HG02623 (cell line): Measurements from ENCODE around the gene LINGO4.
A peak's percentile ranks its signal among the peaks of the same experiment; 100 is the strongest.

ENCODE experiments used
- ATAC-seq: cut with Tn5 transposase; IDR thresholded peaks from one replicate; pipeline ENCODE4 v1.9.1; 2021; ENCODE audit warnings: moderate library complexity; ENCODE audit not compliant: unreplicated experiment

LINGO4 gene

DNA sequence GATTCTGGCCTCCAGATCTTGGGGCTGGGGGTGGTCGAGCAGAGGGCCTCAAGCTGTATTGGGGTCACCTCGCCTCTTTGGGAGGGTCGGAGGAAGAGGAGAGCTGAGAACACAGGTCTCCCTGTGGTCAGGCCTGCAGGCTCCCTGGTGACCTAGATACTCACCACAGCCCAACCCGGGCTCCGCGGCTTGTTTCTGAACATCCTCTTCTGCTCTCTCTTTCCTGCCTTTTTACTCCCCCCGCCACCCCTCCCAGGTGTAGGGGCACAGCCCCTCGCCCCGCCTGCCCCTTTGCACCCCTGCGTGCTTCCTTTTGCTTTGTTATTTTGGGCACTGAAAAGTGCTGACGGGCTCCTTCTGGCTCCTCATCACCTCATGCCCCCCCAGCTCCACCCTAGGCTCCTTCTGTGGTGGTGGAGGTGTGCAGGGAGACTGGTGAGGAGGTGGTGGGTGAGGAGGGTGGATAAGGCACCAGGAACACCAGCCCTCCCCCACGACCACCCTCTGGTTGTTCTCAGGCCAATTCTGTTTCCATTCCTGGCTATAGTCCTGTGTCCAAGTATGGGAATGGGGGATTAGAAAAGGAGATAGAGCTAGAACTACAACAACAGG, 10.6 kb upstream of the LINGO4 start:
- ATAC-seq: no peak

DNA sequence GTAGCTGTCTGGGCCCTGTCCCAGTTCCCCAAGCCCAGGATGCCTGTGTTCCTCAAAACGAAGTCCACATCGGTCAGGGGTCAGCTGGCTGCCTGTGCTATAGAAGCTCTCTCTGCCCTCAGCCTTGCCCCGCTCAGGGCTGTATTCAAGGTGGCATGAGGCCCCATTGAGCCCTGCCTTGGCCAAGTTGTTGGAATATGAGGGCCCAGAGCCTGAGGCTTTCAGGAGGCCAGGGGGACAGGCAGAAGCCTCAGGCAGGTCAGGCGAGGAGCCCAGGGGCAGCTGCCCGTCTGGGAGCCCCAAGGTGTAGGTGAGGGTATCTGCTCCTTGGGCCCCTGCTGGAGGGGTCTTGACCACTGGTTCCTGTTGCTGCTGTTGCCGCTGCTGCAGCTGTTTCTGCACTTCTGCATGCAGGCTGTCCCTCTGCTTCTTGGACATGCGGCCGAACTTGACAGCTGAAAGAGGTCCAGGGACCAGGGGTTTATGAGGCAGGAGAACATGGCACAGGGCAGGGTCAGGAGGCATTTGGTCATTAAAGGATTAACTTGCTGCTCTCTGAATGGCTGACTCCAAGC, 9.8 kb upstream of the LINGO4 start:
- ATAC-seq: no peak

DNA sequence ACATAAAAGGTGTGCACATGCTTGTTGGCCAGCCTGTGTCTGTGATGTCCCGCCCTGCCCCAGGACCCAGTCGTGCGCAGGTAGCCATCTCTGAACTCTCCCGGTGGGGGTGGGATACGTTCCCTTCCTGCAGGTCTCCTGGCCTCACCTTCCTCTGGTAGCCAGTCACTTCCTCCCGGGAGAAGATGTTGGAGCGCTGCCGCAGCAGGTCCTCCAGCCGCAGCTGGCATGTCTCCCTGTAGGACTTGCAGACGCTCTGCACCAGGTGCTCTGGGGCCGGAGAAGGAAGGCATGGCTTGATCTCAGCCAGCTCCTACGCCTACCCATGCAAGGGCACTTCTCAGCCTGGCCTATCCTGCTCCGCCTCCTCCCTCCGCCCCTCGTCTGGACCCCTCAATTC, 9.2 kb upstream of the LINGO4 start:
- no peak for ATAC-seq

GRCh38 chr1:151813271-151813977, 8.2 kb upstream of the LINGO4 start:
- no peak for ATAC-seq

- no peak for ATAC-seq
Measured at GRCh38 chr1:151811181-151811580, 6.0 kb upstream of the LINGO4 start.

DNA sequence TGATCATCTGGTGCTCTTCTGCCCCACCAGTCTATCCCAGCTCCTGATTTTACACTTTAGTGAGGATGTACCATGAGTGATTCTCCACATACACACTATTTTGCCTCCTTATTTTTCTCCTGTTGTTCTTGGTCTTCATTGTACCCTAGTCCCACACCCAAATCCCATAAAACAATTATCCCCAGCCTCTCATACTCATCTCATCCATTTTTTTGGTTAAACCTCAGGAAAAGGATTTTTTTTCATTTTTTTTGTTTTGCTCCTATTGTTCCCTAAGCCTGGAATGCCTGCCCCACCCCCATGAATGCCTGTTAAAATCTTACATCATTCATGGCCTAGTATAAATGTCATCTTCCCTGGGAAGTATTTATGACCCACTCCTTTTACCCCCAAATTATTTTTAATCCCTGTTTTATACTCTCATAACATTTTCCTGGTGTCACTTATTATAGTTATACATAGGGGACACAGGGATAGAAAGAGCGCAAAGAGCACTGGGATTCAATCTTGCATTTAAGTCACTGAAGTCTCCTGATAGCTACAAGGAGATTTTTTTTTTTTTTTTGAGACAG, 4.9 kb upstream of the LINGO4 start:
- ATAC-seq: no peak

DNA sequence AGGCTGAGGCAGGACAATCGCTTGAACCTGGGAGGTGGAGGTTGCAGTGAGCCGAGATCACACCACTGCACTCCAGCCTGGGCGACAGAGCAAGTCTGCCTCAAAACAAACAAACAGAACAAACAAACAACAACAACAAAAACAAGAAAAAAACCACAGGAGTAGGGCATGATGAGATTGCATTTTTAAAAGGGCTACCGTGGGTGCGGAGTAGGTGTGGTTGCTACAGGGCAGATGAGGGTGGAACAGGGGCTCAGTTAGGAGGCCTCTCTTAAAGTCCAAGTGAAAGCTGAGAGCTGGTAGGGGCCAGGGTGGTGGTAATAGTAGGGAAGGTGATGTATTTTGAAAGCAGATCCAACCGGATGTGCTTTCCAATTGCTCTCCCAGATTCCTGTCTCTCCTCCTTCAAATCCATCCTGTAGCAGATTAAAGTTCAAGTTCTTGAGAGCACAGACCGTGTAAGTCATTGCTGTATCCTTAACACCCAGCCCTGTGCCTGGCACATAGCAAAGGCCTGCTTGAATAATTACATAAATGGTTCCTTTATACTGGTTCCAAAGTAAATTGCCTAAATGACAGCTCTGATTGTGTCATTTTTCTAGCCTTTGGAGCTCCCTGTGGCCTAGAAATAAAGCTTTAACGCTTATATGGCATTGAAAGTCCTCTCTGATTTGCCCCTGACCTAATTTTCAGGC, 4.2 kb upstream of the LINGO4 start:
- ATAC-seq: no peak

- ATAC-seq: no peak
Measured at GRCh38 chr1:151807766-151808165, 2.5 kb upstream of the LINGO4 start.

- no peak for ATAC-seq
Measured at GRCh38 chr1:151807131-151807530, 1.9 kb upstream of the LINGO4 start.

DNA sequence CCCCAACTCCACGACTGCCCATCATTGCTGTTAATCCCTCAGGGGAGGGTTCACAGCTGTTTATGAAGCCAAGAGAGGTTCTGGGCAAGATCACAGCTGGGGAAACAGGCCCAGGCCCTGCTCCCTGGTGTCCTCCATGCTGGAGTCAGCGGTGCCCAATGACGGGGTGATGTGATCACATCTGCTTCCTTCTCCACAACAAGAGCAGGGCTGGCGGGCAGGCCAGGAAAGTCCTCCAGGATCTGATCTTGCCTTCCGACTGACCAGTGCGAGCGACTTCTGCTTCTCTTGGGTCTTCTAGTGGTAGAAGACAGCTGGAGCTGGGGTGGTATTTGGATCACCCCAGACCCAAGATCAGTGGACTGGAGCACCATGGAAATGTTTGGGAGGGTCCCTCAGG, 951 bp upstream of the LINGO4 start:
- no peak for ATAC-seq

DNA sequence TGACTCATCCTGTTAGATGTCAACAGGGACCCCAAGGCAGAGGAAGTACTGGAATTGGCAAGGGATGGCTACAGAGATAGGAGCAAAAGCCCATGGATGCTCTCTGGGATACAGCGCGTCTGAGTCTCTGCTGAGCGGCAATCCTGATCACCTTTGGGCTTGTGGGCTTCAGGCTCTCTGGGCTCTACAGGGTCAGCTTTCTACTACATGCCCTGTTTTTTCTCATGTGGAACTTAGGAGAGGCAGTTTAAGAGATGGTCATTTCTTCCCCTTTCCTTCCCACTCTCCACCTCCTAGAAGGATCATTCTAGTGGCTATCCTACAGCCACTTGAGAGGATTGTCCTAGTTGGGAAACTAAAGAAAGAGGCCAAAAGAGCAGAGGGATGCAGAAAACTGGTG, 1.3 kb downstream of the LINGO4 start:
- ATAC-seq: no peak

- ATAC-seq: no peak
Measured at GRCh38 chr1:151803164-151803563, 2.1 kb downstream of the LINGO4 start.

- no peak for ATAC-seq
Measured at GRCh38 chr1:151802372-151802771, 2.8 kb downstream of the LINGO4 start.

DNA sequence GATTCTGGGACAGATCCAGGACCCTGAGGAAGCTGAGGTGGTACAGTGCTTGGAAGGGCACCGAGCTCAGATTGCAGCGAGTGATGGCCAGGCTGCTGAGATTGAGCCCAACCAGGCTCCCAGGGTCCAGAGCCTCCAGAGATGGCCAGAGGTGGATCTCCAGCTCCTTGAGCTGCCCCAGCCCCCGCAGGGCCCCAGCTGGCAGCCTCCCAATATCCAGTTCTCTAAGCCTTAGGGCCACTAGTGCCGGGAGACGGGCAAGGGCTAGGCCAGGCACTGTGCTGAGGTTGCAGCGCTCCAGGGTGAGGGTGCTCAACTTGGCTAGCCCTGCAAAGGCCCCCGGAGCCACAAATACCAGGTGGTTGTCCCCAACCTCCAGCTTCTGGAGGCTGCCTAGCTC, 3.4 kb downstream of the LINGO4 start:
- ATAC-seq: no peak

GRCh38 chr1:151801310-151801820, 3.9 kb downstream of the LINGO4 start:
- no peak for ATAC-seq

- ATAC-seq: no peak
Measured at GRCh38 chr1:151800830-151801229, 4.4 kb downstream of the LINGO4 start.

GRCh38 chr1:151799179-151800022, 5.8 kb downstream of the LINGO4 start:
- ATAC-seq: no peak

- no peak for ATAC-seq
Measured at GRCh38 chr1:151798571-151798970, 6.6 kb downstream of the LINGO4 start.

GRCh38 chr1:151790940-151791651, 14.1 kb downstream of the LINGO4 start:
- ATAC-seq: peak; percentile 10
